A549 (cell line): ENCODE data around the gene DLGAP1. TPM values are rescaled to one million over a fixed set of nuclear protein-coding genes. Genes with fewer than 3 reads are reported as not detected.
A peak's percentile ranks its signal among the peaks of the same experiment; 100 is the strongest.

Experiments
- ATAC-seq, 2 experiments: fragments of 200-7000 bp in 1 of 2; fragments of >200 bp in 1 of 2; cut with Nextera tagmentation in 1 of 2; cut with Tn5 transposase in 1 of 2; 3 replicates each; pipeline versions ENCODE4 v1.8.0 to v1.9.1; 2018 to 2020; ENCODE audit warnings: mild to moderate bottlenecking in 1 of 2, moderate library complexity in 1 of 2
- CTCF ChIA-PET: fragments of 300-600 bp; sonication (Branson Sonifier 250); formaldehyde crosslinking; extraction: SDS; loops from one replicate; lab custom pipeline; 2021; ENCODE audit warnings: antibody characterized with exemption, inconsistent platforms; lab: Yijun Ruan, JAX
- POLR2A ChIA-PET: fragments of 350-600 bp; formaldehyde crosslinking; extraction: SDS; loops from one replicate; lab custom pipeline; 2021; ENCODE audit warnings: antibody characterized with exemption, inconsistent platforms; lab: Yijun Ruan, JAX
- DNase-seq, 2 experiments: peaks; one replicate each; pipeline versions ENCODE4 v3.0.0 to v3.0.0-alpha.2; 2011 to 2016; ENCODE audit warnings: low read depth in 1 of 2, low spot score in 1 of 2
- FAIRE-seq: peaks from 2 replicates; lab custom pipeline; 2011; peaks lifted over from hg19 to GRCh38; lab: Jason Lieb, UNC
- H3K27ac ChIP-seq, 2 experiments: fragments of >200 bp; sonication (Bioruptor Twin); formaldehyde crosslinking; 3 replicates each; pipeline ENCODE4 v1.5.1; 2016 to 2017
- H3K4me1 ChIP-seq: fragments of >200 bp; sonication (Bioruptor Twin); formaldehyde crosslinking; 3 replicates; pipeline ENCODE4 v1.6.1; 2016
- H3K4me2 ChIP-seq: fragments of >200 bp; sonication (Bioruptor Twin); formaldehyde crosslinking; 3 replicates; pipeline ENCODE4 v1.6.1; 2016
- H3K4me3 ChIP-seq: fragments of >200 bp; sonication (Bioruptor Twin); formaldehyde crosslinking; 3 replicates; pipeline ENCODE4 v1.5.1; 2016
- H3K9me3 ChIP-seq: fragments of >200 bp; sonication (Bioruptor Twin); formaldehyde crosslinking; 3 replicates; pipeline ENCODE4 v1.6.1; 2016
- CEBPB ChIP-seq, 2 experiments: fragments of >200 bp in 1 of 2; sonication (Bioruptor Twin) in 1 of 2; formaldehyde crosslinking in 1 of 2; IDR thresholded peaks; 2 replicates each; pipeline ENCODE4 v1.6.1; 2012 to 2016
- EHF ChIP-seq: fragments of 250-450 bp; sonication (Bioruptor Pico); IDR thresholded peaks from 2 replicates; pipeline ENCODE4 v1.5.0; 2020; ENCODE audit warnings: mild to moderate bottlenecking
- ESRRA ChIP-seq: fragments of 150-350 bp; IDR thresholded peaks from 2 replicates; pipeline ENCODE4 v1.6.1; 2014; ENCODE audit warnings: mild to moderate bottlenecking, low read length, borderline replicate concordance
- FOSB ChIP-seq: fragments of 250-450 bp; sonication (Bioruptor Pico); IDR thresholded peaks from 2 replicates; pipeline ENCODE4 v1.5.0; 2020; ENCODE audit warnings: mild to moderate bottlenecking, moderate library complexity
- FOSL2 ChIP-seq, 2 experiments: fragments of 450-650 bp in 1 of 2; fragments of >200 bp in 1 of 2; sonication (Bioruptor Twin) in 1 of 2; formaldehyde crosslinking; IDR thresholded peaks; 2 replicates each; pipeline versions ENCODE4 v1.5.0 to v1.6.1; 2016 to 2020; ENCODE audit warnings: mild to moderate bottlenecking in 1 of 2, moderate library complexity in 1 of 2
- GATA3 ChIP-seq: IDR thresholded peaks from 2 replicates; pipeline ENCODE4 v1.6.1; 2012; ENCODE audit warnings: borderline replicate concordance
- HOXA7 ChIP-seq: fragments of 250-450 bp; sonication (Bioruptor Pico); IDR thresholded peaks from 2 replicates; pipeline ENCODE4 v1.5.0; 2020; ENCODE audit warnings: mild to moderate bottlenecking, moderate library complexity
- HOXB5 ChIP-seq: fragments of 250-450 bp; sonication (Bioruptor Pico); IDR thresholded peaks from 2 replicates; pipeline ENCODE4 v1.5.0; 2020; ENCODE audit warnings: mild to moderate bottlenecking, moderate library complexity
- JUNB ChIP-seq: fragments of >200 bp; sonication (Bioruptor Twin); formaldehyde crosslinking; IDR thresholded peaks from 2 replicates; pipeline ENCODE4 v1.6.1; 2016
- KDM1A ChIP-seq: fragments of 200-600 bp; sonication (generic); IDR thresholded peaks from 2 replicates; pipeline ENCODE4 v1.6.1; 2016; ENCODE audit warnings: low read depth, mild to moderate bottlenecking
- MAFK ChIP-seq: fragments of 450-650 bp; IDR thresholded peaks from 2 replicates; pipeline ENCODE4 v1.6.1; 2014; ENCODE audit not compliant: partially characterized antibody
- MAZ ChIP-seq: fragments of 150-350 bp; IDR thresholded peaks from 2 replicates; pipeline ENCODE4 v1.6.1; 2014; ENCODE audit warnings: antibody characterized with exemption, low read depth, low read length, borderline replicate concordance
- MYC ChIP-seq: IDR thresholded peaks from 2 replicates; pipeline ENCODE4 v1.6.1; 2012; ENCODE audit warnings: mild to moderate bottlenecking, inconsistent platforms, low read length, improper control_type of control experiment, borderline replicate concordance
- POLR2A ChIP-seq: IDR thresholded peaks from 2 replicates; pipeline ENCODE4 v1.6.1; 2012; ENCODE audit warnings: mild to moderate bottlenecking, low read length
- RARB ChIP-seq: fragments of 250-450 bp; sonication (Bioruptor Pico); IDR thresholded peaks from 2 replicates; pipeline ENCODE4 v1.8.0; 2021; ENCODE audit warnings: mild to moderate bottlenecking, moderate library complexity
- RFX5 ChIP-seq: fragments of 450-650 bp; IDR thresholded peaks from 2 replicates; pipeline ENCODE4 v1.7.1; 2014; ENCODE audit warnings: antibody characterized with exemption, mild to moderate bottlenecking, moderate library complexity
- TP53 ChIP-seq: fragments of 250-450 bp; sonication (Bioruptor Pico); IDR thresholded peaks from 2 replicates; pipeline ENCODE4 v1.5.0; 2021; ENCODE audit warnings: mild to moderate bottlenecking, moderate library complexity
- ZC3H11A ChIP-seq: fragments of 450-650 bp; IDR thresholded peaks from 2 replicates; pipeline ENCODE4 v1.6.1; 2014; ENCODE audit warnings: antibody characterized with exemption, mild to moderate bottlenecking
- ZNF302 ChIP-seq: fragments of 250-450 bp; sonication (Bioruptor Pico); IDR thresholded peaks from 2 replicates; pipeline ENCODE4 v1.9.0; 2021; ENCODE audit warnings: inconsistent platforms, mild to moderate bottlenecking, moderate library complexity
- WGBS: methylation state at CpG from one replicate; pipeline ENCODE4 v1.1.6; 2017; ENCODE audit errors: missing lambda C conversion rate; 5-methylcytosine and 5-hydroxymethylcytosine counted together
- polyA plus RNA-seq, 4 experiments: library from polyadenylated mRNA; depleted of rRNA in 3 of 4; stranded (reverse); fragments of >200 nt; fragmentation: RNase III in 1 of 4; extraction: RNeasy Plus Mini Kit Qiagen cat#74134 plus additional on column Dnase treatment in 1 of 4; gene quantifications; 2 replicates in 3 of 4; 3 replicates in 1 of 4; pipeline ENCODE4 v1.2.3, GENCODE V29; 2011 to 2017
- TF ChIP-seq, protein P1 (sequence below): IDR thresholded peaks from 2 replicates; pipeline ENCODE4 v1.6.1; 2012
- TF ChIP-seq, protein P2 (sequence below): fragments of >200 bp; sonication (Bioruptor Twin); formaldehyde crosslinking; IDR thresholded peaks from 2 replicates; pipeline ENCODE4 v1.6.1; 2016
- TF ChIP-seq, protein P3 (sequence below): IDR thresholded peaks from 2 replicates; pipeline ENCODE4 v1.6.1; 2012
- TF ChIP-seq, protein P4 (sequence below): fragments of 150-350 bp; IDR thresholded peaks from 2 replicates; pipeline ENCODE4 v1.6.1; 2014; ENCODE audit warnings: low read depth, mild to moderate bottlenecking, low read length
- TF ChIP-seq, protein P5 (sequence below): IDR thresholded peaks from 2 replicates; pipeline ENCODE4 v1.6.1; 2012; ENCODE audit warnings: low read depth, borderline replicate concordance

Gene DLGAP1
- polyA plus RNA-seq, 2 of the 4 experiments (the other 2 are of a cell fraction): 0.04 to 0.12 TPM

DNA sequence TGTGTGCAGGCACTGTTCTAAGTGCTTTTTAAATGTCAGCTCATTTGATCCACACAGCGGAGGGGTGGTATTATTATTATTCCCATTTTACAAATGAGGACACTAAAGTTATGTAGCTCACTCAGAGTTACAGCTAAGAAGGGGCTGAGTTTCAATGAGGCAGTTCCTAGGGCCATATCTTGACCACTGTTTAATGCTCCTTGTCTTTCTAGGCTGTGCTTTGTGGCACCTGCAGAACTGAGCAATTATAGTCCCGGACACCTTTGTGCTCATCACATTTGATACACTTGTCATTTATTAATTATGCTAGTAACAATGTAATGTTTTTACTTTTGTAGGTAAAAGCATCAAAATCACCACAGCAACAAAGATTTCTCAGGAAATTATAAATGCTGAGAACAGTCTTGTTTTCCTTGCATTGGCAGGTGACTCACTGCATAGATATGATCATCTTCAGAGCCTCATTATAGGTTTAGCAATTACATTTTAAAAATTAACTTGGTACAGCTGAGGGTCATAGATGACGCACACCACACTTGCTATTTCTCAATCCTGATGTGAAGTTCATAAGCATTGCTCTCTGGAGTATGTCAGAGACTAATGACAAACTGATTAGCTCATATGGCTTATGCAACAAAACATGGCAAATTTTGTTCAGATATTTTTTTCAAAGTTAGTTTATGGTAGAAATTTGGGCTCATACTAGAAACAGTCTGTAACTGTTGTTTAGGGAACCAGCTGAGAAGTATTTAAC, 638.3 kb downstream of the DLGAP1 start (continued):
- TF ChIP-seq MAFK (no peak), GATA3 (peak; percentile 92), HOXA7 (peak; percentile 71; the same call in 1 of the 2 replicates), ESRRA (no peak), HOXB5 (CRISPR knock-in tag) (peak; percentile 81), JUNB (peak; percentile 97), ZC3H11A (no peak), MYC (no peak), RARB (0 out of 2 replicates have a peak, but pooled peaks have one; percentile 40), RFX5 (peak; percentile 33; the same call in 1 of the 2 replicates), FOSB (CRISPR knock-in tag) (no peak), EHF (CRISPR knock-in tag) (peak; percentile 20; the same call in 1 of the 2 replicates)
- TF ChIP-seq, protein P1, sequence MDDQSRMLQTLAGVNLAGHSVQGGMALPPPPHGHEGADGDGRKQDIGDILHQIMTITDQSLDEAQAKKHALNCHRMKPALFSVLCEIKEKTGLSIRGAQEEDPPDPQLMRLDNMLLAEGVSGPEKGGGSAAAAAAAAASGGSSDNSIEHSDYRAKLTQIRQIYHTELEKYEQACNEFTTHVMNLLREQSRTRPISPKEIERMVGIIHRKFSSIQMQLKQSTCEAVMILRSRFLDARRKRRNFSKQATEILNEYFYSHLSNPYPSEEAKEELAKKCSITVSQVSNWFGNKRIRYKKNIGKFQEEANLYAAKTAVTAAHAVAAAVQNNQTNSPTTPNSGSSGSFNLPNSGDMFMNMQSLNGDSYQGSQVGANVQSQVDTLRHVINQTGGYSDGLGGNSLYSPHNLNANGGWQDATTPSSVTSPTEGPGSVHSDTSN: peak; percentile 23; the same call in 1 of the 2 replicates
- TF ChIP-seq, protein P2, sequence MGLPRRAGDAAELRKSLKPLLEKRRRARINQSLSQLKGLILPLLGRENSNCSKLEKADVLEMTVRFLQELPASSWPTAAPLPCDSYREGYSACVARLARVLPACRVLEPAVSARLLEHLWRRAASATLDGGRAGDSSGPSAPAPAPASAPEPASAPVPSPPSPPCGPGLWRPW: peak; percentile 95
- TF ChIP-seq, protein P3, sequence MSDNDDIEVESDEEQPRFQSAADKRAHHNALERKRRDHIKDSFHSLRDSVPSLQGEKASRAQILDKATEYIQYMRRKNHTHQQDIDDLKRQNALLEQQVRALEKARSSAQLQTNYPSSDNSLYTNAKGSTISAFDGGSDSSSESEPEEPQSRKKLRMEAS: peak; percentile 39; the same call in 1 of the 2 replicates

DNA sequence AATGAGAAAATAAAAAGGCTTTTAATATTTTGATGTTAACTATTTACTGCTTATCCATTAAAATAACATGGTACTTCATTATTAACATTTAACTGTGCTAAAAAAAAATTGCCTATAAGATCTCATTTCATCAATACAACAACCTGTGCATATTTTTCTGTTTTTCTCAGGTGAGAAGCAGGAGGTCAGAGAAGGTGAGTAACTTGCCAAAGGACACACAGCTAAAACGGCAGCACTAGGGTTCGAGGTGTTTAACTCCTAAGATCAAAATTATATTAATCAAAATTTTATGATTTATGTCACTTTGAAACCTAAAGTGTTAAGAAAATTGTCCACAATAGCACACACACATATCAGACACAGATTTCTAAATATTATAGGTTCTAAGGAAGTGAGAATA, 639.1 kb downstream of the DLGAP1 start:
- Histone ChIP-seq H3K9me3 (no peaks in the 10 kb centered on the region), H3K4me2 (peak overlapping the region; percentile 73), H3K4me1 (peaks cover 36% of the 10 kb centered on the region), H3K27ac (peak overlapping the region; percentile 95 to 96), H3K4me3 (no peak overlapping the region)
- ChIA-PET POLR2A (no interaction called here), CTCF (interaction anchor here (2.7 kb wide), 1 partner anchor 45 kb away, joined by 11 read pairs; no protein-coding TSS in a partner anchor)
- DNase-seq: no peak
- no peak for ATAC-seq
- TF ChIP-seq ZNF302 (CRISPR knock-in tag) (no peak), FOSL2 (IDR thresholded peaks at IDR 0.05) (no peak), FOSL2 (CRISPR knock-in tag; IDR thresholded peaks at IDR 0.05) (no peak), KDM1A (no peak), MAZ (no peak), TP53 (CRISPR knock-in tag) (no peak), POLR2A (no peak), CEBPB (IDR thresholded peaks at IDR 0.05) (no peak), MYC (no peak)
- TF ChIP-seq, protein P4, sequence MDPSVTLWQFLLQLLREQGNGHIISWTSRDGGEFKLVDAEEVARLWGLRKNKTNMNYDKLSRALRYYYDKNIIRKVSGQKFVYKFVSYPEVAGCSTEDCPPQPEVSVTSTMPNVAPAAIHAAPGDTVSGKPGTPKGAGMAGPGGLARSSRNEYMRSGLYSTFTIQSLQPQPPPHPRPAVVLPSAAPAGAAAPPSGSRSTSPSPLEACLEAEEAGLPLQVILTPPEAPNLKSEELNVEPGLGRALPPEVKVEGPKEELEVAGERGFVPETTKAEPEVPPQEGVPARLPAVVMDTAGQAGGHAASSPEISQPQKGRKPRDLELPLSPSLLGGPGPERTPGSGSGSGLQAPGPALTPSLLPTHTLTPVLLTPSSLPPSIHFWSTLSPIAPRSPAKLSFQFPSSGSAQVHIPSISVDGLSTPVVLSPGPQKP: no peak
- TF ChIP-seq, protein P5, sequence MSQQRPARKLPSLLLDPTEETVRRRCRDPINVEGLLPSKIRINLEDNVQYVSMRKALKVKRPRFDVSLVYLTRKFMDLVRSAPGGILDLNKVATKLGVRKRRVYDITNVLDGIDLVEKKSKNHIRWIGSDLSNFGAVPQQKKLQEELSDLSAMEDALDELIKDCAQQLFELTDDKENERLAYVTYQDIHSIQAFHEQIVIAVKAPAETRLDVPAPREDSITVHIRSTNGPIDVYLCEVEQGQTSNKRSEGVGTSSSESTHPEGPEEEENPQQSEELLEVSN: no peak
- WGBS: 69% methylated on average over 2 of the region's 2 CpGs
- no peak for FAIRE-seq
